GM12878 (cell line): ENCODE measurements around the gene CHCHD6. TPM values are rescaled to one million over a fixed set of nuclear protein-coding genes. Genes with fewer than 3 reads are reported as not detected.

Source experiments
- ATAC-seq: fragments of 200-7000 bp; cut with Tn5 transposase; 3 replicates; pipeline ENCODE4 v1.9.1; 2020; ENCODE audit warnings: mild to moderate bottlenecking, moderate library complexity
- BruUV-seq: library from RNA; stranded (reverse); fragments of 400-500 nt; replicated peaks from 2 replicates; lab custom pipeline; 2021; lab: Mats Ljungman, UMichigan
- CTCF ChIA-PET: fragments of 300-600 bp; sonication (Branson Sonifier 250); formaldehyde crosslinking; extraction: SDS; loops from one replicate; lab custom pipeline; 2021; ENCODE audit warnings: inconsistent platforms; lab: Yijun Ruan, JAX
- POLR2A ChIA-PET: fragments of 350-600 bp; formaldehyde crosslinking; extraction: SDS; loops from one replicate; lab custom pipeline; 2021; ENCODE audit warnings: inconsistent platforms; lab: Charles Lee
- RAD21 ChIA-PET: fragments of 300-600 bp; sonication (Branson Sonifier 250); formaldehyde crosslinking; loops from one replicate; lab custom pipeline; 2023; ENCODE audit warnings: antibody characterized with exemption; ENCODE audit not compliant: unreplicated experiment; lab: Charles Lee
- SMC1A ChIA-PET: fragments of 300-600 bp; sonication (Branson Sonifier 250); formaldehyde crosslinking; loops from one replicate; lab custom pipeline; 2023; ENCODE audit not compliant: unreplicated experiment, uncharacterized antibody; lab: Charles Lee
- DNase-seq: peaks from one replicate; pipeline ENCODE4 v3.0.0-alpha.2; 2011; ENCODE audit warnings: low read depth, low spot score
- FAIRE-seq: peaks from 3 replicates; lab custom pipeline; 2011; peaks lifted over from hg19 to GRCh38; lab: Jason Lieb, UNC
- H2AFZ ChIP-seq: 2 replicates; pipeline ENCODE4 v1.6.0; 2011; ENCODE audit warnings: low read depth, low read length, control low read depth; ENCODE audit not compliant: control insufficient read depth
- H3K27ac ChIP-seq: 2 replicates; pipeline ENCODE4 v1.5.1; 2011; ENCODE audit warnings: control low read depth; ENCODE audit not compliant: control insufficient read depth, insufficient read depth
- H3K27me3 ChIP-seq, 2 experiments: replicated peaks in 1 of 2; 2 replicates each; pipeline versions ENCODE4 v1.6.0 to v1.6.1; 2011; ENCODE audit warnings: low read length in 1 of 2; ENCODE audit not compliant: control insufficient read depth in 2 of 2, insufficient read depth in 2 of 2
- H3K36me3 ChIP-seq, 2 experiments: 2 replicates each; pipeline ENCODE4 v1.5.1; 2011; ENCODE audit warnings: low read length in 1 of 2; ENCODE audit not compliant: control insufficient read depth in 2 of 2, insufficient read depth in 2 of 2
- H3K4me1 ChIP-seq: 2 replicates; pipeline ENCODE4 v1.6.1; 2011; ENCODE audit warnings: mild to moderate bottlenecking, low read length, moderate library complexity, mixed read lengths; ENCODE audit not compliant: control insufficient read depth, insufficient read depth
- H3K4me2 ChIP-seq: 2 replicates; pipeline ENCODE4 v1.6.0; 2011; ENCODE audit warnings: control low read depth; ENCODE audit not compliant: control insufficient read depth, insufficient read depth
- H3K4me3 ChIP-seq: fragments of 200-600 bp; sonication (generic); 2 replicates; pipeline ENCODE4 v1.5.1; 2016
- H3K79me2 ChIP-seq: 2 replicates; pipeline ENCODE4 v1.6.0; 2011; ENCODE audit warnings: low read length; ENCODE audit not compliant: control insufficient read depth, insufficient read depth
- H3K9ac ChIP-seq: 2 replicates; pipeline ENCODE4 v1.8.0; 2011; ENCODE audit warnings: low read length, control low read depth, mixed read lengths; ENCODE audit not compliant: control insufficient read depth, insufficient read depth
- H3K9me3 ChIP-seq: replicated peaks from 3 replicates; pipeline ENCODE4 v1.5.1; 2011; ENCODE audit warnings: mild to moderate bottlenecking, low read length; ENCODE audit not compliant: control insufficient read depth, insufficient read depth
- H4K20me1 ChIP-seq: 2 replicates; pipeline ENCODE4 v1.6.0; 2011; ENCODE audit not compliant: control insufficient read depth, insufficient read depth
- ASH2L ChIP-seq: fragments of 300-600, 200-600 bp; sonication (generic); IDR thresholded peaks from 2 replicates; pipeline ENCODE4 v1.6.1; 2017; ENCODE audit warnings: low read depth, mild to moderate bottlenecking, borderline replicate concordance
- BCL3 ChIP-seq: IDR thresholded peaks from 2 replicates; pipeline ENCODE4 v1.6.1; 2011; ENCODE audit warnings: borderline replicate concordance, low read depth, mild to moderate bottlenecking, moderate library complexity, low read length; ENCODE audit not compliant: insufficient read depth, poor library complexity, severe bottlenecking
- BMI1 ChIP-seq: fragments of 450-650 bp; IDR thresholded peaks from 2 replicates; pipeline ENCODE4 v1.6.1; 2016; ENCODE audit warnings: mild to moderate bottlenecking, moderate library complexity, borderline replicate concordance
- BRCA1 ChIP-seq: IDR thresholded peaks from 2 replicates; pipeline ENCODE4 v1.6.1; 2011; ENCODE audit warnings: low read depth, low read length, improper control_type of control experiment
- CHD1 ChIP-seq: IDR thresholded peaks from 2 replicates; pipeline ENCODE4 v1.6.1; 2012; ENCODE audit warnings: low read depth, low read length, improper control_type of control experiment
- IKZF1 ChIP-seq: fragments of 450-650 bp; conservative IDR thresholded peaks from 2 replicates; pipeline ENCODE4 v1.6.1; 2017; ENCODE audit warnings: antibody characterized with exemption, mild to moderate bottlenecking
- SIN3A ChIP-seq: IDR thresholded peaks from 2 replicates; pipeline ENCODE4 v1.6.1; 2012; ENCODE audit warnings: low read depth, low read length, improper control_type of control experiment
- SKIL ChIP-seq: fragments of 450-650 bp; IDR thresholded peaks from 2 replicates; pipeline ENCODE4 v1.6.1; 2017; ENCODE audit warnings: mild to moderate bottlenecking, low read depth, inconsistent platforms; ENCODE audit not compliant: poor library complexity, severe bottlenecking
- SMARCA5 ChIP-seq: fragments of 450-650 bp; IDR thresholded peaks from 2 replicates; pipeline ENCODE4 v1.6.1; 2017; ENCODE audit warnings: mild to moderate bottlenecking
- SPI1 ChIP-seq: IDR thresholded peaks from 2 replicates; pipeline ENCODE4 v1.6.1; 2011; ENCODE audit warnings: low read depth, mild to moderate bottlenecking, low read length, moderate library complexity, borderline replicate concordance; ENCODE audit not compliant: insufficient read depth
- STAT3 ChIP-seq: IDR thresholded peaks from 2 replicates; pipeline ENCODE4 v1.6.1; 2011; ENCODE audit warnings: low read depth, low read length, improper control_type of control experiment
- TCF7 ChIP-seq: IDR thresholded peaks from 2 replicates; pipeline ENCODE4 v1.6.1; 2014; ENCODE audit warnings: antibody characterized with exemption, borderline replicate concordance
- ZNF274 ChIP-seq: IDR thresholded peaks from one replicate; pipeline ENCODE4 v1.8.0; 2011; ENCODE audit not compliant: insufficient read length, insufficient read depth
- WGBS: methylation state at CpG from one replicate; pipeline ENCODE4 v1.1.6; 2016; ENCODE audit warnings: low lambda C conversion rate; ENCODE audit not compliant: insufficient replicate concordance, insufficient coverage; ENCODE audit errors: missing lambda C conversion rate; 5-methylcytosine and 5-hydroxymethylcytosine counted together
- in situ Hi-C: fragments of 300-500 bp; cut with MboI; formaldehyde crosslinking; loops from 9 replicates; pipeline ENCODE4 v1.14.3; 2018; ENCODE audit warnings: mixed read lengths
- intact Hi-C: fragments of 100-400 bp; cut with micrococcal nuclease; formaldehyde crosslinking; loops from one replicate; pipeline ENCODE4 v1.14.2; 2022; ENCODE audit not compliant: unreplicated experiment
- polyA plus RNA-seq, 11 experiments: library from polyadenylated mRNA; depleted of rRNA in 4 of 11; unstranded in 6 of 11; stranded (reverse) in 5 of 11; fragments of >200 nt; fragmentation: Nextera tagmentation in 4 of 11; fragmentation: Illumina TruSeq in 1 of 11; extraction: Ambion mirVana in 4 of 11; extraction: Trizol in 1 of 11; gene quantifications; 1 replicate in 1 of 11; 2 replicates in 10 of 11; pipeline versions ENCODE4 v1.2.1 to v1.2.3, GENCODE V29; 2011 to 2016; ENCODE audit warnings: inconsistent platforms in 2 of 11, missing spikeins in 2 of 11, low read depth in 1 of 11
- total RNA-seq, 4 experiments: library from RNA; depleted of rRNA in 3 of 4; stranded (reverse); fragments of >200 nt in 3 of 4; fragmentation: Illumina TruSeq in 1 of 4; extraction: Trizol in 1 of 4; gene quantifications; 2 replicates each; pipeline versions ENCODE4 v1.2.1 to v1.2.3, GENCODE V29; 2013 to 2021

CHCHD6 gene
- total and polyA plus RNA-seq, 10 of the 15 experiments (the other 5 are each of a cell fraction or from before 2014, with no cell fraction given), result 2.7 to 16.7 (median 12.3) TPM

- BruUV-seq, result no TSS peak
- H3K4me1 ChIP-seq, result peaks cover 27% of the 10 kb centered on the region
- no peaks in the 10 kb centered on the region for H3K9me3 ChIP-seq
- intact Hi-C loops, result no loop called here
- no peaks in the 10 kb centered on the region for H4K20me1 ChIP-seq
- FAIRE-seq (no peak), ATAC-seq (no peak), DNase-seq (no peak)
- ChIA-PET POLR2A (interaction anchor here (0.6 kb wide), 1 partner anchor 45 kb away, joined by 4 read pairs; no protein-coding TSS in a partner anchor), RAD21 (no interaction called here), CTCF (interaction anchor here (0.8 kb wide), 1 partner anchor 24 kb away, joined by 5 read pairs; the partner anchor contains the start of gene PLXNA1), SMC1A (no interaction called here)
- H3K79me2 ChIP-seq, result no peaks in the 10 kb centered on the region
- no peak overlapping the region for H2AFZ ChIP-seq
- in situ Hi-C loops, result no loop called here
- no peaks in the 10 kb centered on the region; a peak in 2 of 4 replicates for H3K36me3 ChIP-seq
- TF ChIP-seq ASH2L (no peak), BMI1 (no peak)
- H3K27me3 ChIP-seq, result no peaks in the 10 kb centered on the region
- no peak overlapping the region for H3K27ac ChIP-seq
- no peak overlapping the region for H3K4me2 ChIP-seq
- no peak overlapping the region for H3K9ac ChIP-seq
- 65% methylated on average over 10 of the region's 10 CpGs for whole genome bisulfite sequencing
- no peak overlapping the region for H3K4me3 ChIP-seq
Measured at GRCh38 chr3:126958638-126959085, 254.6 kb downstream of the CHCHD6 start.

GRCh38 chr3:126959136-126959920, 255.3 kb downstream of the CHCHD6 start:
- no peak overlapping the region for H2AFZ ChIP-seq
- ChIA-PET RAD21 (no interaction called here), POLR2A (interaction anchor here (0.6 kb wide), 1 partner anchor 46 kb away, joined by 4 read pairs; no protein-coding TSS in a partner anchor), SMC1A (no interaction called here), CTCF (interaction anchor here (0.8 kb wide), 1 partner anchor 23 kb away, joined by 5 read pairs; the partner anchor contains the start of gene PLXNA1)
- no peak for ATAC-seq
- 76% methylated on average over 10 of the region's 10 CpGs for WGBS
- H3K27me3 ChIP-seq, result no peaks in the 10 kb centered on the region
- DNase-seq, result no peak
- BruUV-seq, result no TSS peak
- no peak overlapping the region for H3K9ac ChIP-seq
- H3K79me2 ChIP-seq, result no peaks in the 10 kb centered on the region
- no peak for FAIRE-seq
- H4K20me1 ChIP-seq, result no peaks in the 10 kb centered on the region
- no peaks in the 10 kb centered on the region; a peak in 2 of 4 replicates for H3K36me3 ChIP-seq
- in situ Hi-C loops (no loop called here), intact Hi-C loops (no loop called here)
- no peaks in the 10 kb centered on the region for H3K9me3 ChIP-seq
- H3K4me1 ChIP-seq, result peaks cover 24% of the 10 kb centered on the region
- H3K27ac ChIP-seq, result no peak overlapping the region
- no peak overlapping the region for H3K4me3 ChIP-seq
- no peak overlapping the region for H3K4me2 ChIP-seq
- TF ChIP-seq ZNF274, result no peak
- TF ChIP-seq CHD1, result no peak
- TF ChIP-seq SKIL, result no peak
- no peak for TF ChIP-seq BRCA1
- TF ChIP-seq STAT3, result no peak
- no peak for TF ChIP-seq IKZF1
- TF ChIP-seq BCL3, result no peak
- no peak for TF ChIP-seq SMARCA5
- TF ChIP-seq TCF7, result no peak
- no peak for TF ChIP-seq SIN3A
- TF ChIP-seq SPI1, result no peak
